Stimulated activated CD8-positive, alpha-beta memory T cell treated with anti-CD3 and anti-CD28 coated beads, Interleukin-7, amount 100 ng/mL, for 48 hours (primary cell): ENCODE measurements around the gene ELFN1.

Source experiments
- DNase-seq, 2 donors: peaks; one replicate each; pipeline ENCODE4 v3.0.0-alpha.2; 2020; ENCODE audit warnings: low read depth in 1 of 2; ENCODE audit errors: extremely low read depth in 1 of 2

ELFN1 gene

GRCh38 chr7:1675036-1675671, 5.1 kb downstream of the ELFN1 start:
- no peak for DNase-seq

DNA sequence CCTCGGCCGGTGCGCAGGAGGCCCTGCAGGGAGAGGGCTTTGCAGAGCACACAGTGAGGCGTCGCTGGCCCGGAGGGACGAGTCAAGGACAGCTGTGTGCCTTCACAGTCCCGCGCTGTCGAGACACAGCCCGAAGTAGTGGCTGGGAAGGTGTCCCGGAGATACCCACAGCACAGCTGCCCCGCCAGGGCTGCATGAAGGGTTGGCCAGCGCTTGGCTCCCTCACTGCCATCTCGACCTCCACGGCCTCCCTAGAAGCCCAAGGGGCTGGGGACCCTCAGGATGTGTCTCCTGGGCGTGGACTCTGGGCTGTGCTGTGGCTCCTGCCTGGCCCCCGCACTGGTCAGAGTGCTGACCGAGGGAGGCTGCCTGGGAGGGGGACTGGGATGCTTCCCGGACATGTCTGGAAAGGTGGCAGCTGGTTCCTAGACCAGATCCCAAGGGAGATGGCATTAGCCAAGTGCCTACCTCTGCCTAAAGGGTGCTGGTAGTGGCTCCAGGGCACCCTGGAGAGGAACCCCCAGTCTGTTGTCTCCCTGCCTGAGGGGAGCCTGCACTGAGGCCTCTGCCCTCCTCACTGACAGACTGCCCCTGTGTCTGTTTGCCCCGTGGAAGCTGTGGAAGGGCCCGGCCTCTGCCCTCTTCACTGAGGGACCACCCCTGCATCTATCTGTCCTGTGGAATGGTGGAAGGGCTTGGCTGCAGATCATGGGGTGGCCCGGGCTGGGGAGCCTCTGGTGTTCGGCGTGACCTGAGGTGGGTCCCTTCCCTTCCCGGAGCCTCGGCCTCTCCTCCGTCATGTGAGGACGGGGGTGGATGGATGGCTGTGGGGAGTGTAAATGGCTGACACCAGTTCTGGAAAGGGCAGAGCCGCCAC, 5.8 kb downstream of the ELFN1 start:
- DNase-seq: no peak

- no peak for DNase-seq
Observed at GRCh38 chr7:1676550-1677078, 6.5 kb downstream of the ELFN1 start.

DNA sequence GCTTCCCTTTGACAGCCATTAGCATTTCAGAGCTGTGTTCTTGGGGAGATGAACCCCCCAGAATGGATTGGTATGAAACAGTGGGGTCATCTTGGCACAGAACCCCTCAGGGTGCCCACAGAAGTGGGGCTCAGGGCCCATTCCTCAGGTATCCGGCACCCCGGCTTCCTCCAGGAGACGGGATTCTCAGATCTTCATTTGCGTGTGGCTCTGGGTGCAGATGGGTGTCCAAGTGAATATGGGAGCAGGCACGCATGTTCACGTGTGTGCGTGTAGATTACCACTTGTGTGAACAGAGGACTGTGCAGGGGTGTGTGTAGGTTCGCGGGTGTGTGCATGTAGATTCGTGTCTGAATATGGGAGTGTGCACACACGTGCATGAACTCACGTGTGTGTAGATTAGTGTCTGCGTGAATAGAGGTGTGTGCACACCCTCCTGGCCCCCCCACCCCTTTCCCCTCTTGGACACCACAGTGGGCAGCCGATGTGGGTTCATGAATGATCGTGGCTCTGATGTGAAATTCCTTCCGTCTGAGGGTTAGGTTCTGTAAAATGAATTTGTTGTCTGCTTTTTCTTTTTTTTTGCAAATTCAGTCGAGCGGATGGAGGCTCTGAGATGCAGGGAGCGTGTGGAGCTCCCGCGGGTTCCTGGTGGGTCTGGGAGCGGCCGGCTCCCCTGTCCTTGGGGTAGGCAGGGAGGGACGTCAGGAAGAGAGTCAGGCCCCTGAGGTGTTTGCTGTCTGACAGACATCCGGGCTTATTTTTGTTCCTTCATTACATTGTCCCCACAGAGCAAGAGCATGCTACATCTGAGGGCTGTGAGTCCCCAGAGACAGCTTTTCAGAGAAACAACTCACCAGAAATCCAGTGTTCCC, 7.4 kb downstream of the ELFN1 start:
- no peak for DNase-seq

GRCh38 chr7:1678081-1678543, 8.0 kb downstream of the ELFN1 start:
- DNase-seq: no peak

DNA sequence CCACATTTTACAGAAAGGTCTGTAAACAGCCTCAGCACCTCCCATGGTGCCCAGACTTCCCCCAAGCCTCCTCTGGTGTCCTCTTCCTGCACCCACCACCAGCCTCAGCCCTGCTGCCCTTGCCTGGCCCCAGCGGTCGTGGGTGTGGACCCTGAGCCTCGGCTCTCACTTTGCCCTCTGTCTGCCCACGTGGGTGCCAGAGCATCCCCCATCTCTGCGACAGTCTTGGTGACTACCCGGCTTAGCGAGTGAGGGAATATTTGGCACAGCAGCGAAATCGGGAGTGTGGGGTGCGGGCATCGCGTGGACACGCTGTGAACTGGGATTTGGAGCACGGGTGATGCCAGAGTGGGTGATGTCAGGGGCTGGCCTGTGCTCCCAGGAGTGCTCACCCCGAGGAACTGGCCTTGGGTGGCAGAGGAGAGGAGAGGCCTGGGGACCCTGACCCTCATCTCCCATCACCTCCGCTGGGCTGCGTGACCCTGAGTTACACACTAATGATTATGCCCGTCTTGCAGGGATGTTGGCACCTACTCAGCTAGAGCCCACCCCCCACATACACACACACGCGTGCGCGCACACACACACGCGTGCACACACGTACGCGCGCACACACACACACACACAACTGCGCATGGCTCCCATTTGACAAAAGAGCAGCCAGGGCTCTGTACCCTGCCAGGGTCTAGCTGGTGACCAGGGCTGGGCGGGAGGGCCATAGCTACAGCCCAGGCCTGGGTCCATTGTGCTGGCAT, 8.7 kb downstream of the ELFN1 start:
- DNase-seq: no peak

GRCh38 chr7:1679326-1679965, 9.4 kb downstream of the ELFN1 start:
- DNase-seq: no peak

- no peak for DNase-seq
Observed at GRCh38 chr7:1679966-1680730, 10.1 kb downstream of the ELFN1 start.

GRCh38 chr7:1681581-1681980, 11.5 kb downstream of the ELFN1 start:
- DNase-seq: no peak

GRCh38 chr7:1685000-1685624, 15.0 kb downstream of the ELFN1 start:
- DNase-seq: no peak

DNA sequence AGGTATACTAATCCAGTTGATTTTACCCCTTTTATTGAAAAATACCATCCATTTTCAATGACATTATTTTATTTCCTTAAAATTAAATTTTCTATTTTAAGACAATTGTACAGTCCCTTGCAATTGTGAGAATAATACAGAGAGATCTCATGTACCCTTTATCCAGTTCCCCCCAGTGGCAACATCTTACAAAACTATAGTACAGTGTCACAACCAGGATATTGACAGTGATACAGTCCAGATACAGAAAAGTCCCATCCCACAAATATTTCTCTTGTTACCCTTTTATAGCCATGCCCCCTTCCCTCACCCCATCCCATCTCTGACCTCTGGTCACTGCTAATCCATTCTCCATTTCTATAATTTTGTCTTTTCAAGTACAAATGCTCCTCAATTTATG, 18.5 kb downstream of the ELFN1 start:
- no peak for DNase-seq

GRCh38 chr7:1689311-1689710, 19.2 kb downstream of the ELFN1 start:
- DNase-seq: no peak

- DNase-seq: no peak
Observed at GRCh38 chr7:1690359-1690958, 20.4 kb downstream of the ELFN1 start.

- DNase-seq: no peak
Observed at GRCh38 chr7:1691096-1691495, 21.0 kb downstream of the ELFN1 start.

DNA sequence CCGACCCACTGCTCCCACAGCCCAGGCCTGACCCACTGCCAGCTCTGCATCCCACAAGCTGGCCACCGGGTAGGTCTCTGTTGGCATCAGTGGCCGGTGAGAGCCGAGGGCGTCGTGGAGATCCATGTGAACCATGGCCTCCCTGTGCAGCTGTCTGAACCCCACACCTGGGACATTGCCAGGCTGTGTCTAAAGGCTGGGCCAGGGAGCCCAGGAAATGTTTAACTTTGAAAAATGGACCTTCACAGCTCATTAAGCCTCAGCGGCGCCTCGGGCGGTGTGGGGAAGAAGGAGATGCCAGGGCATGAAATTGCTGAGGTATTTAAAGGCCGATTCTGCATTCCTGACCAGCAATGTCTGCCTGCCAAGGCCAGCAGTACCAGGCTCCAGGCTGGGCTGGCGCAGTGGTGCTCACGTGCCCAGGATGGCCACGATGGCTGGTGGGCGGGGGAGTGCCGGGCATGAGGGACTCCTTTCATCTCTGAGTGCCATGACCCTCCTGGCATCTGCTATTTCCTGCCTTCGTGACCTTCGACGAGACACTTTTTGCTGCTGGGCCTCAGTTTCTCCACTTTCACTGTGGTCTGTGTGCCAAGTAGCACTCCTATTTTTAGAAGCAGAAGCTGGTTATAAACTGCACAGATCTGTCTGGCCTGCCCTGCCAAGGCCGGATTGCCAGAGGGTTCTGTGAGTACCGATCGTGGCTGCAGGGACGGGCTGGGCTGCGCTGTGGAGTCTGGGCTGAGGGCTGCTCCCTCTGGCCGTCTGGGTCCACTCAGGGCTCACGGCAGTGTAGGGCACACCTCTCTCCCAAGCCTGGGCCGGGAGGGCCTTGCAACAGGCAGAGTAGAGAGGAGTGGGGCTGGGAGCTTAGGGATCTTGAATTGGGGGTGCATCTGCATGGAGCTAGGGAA, 21.8 kb downstream of the ELFN1 start:
- no peak for DNase-seq

GRCh38 chr7:1692515-1693418, 22.7 kb downstream of the ELFN1 start:
- DNase-seq: no peak
